Kidney epithelial cell (primary cell): ENCODE data around the gene MUSTN1. TPM values are rescaled to one million over a fixed set of nuclear protein-coding genes. Genes with fewer than 3 reads are reported as not detected.

Experiments used
- DNase-seq: peaks from one replicate; pipeline ENCODE4 v3.0.0-alpha.2; 2010; ENCODE audit warnings: low read depth
- H3K27me3 ChIP-seq: 2 replicates; pipeline ENCODE4 v1.6.0; 2011; ENCODE audit warnings: low read length; ENCODE audit not compliant: control insufficient read depth, insufficient read depth
- H3K36me3 ChIP-seq: 2 replicates; pipeline ENCODE4 v1.5.1; 2011; ENCODE audit warnings: low read length; ENCODE audit not compliant: control insufficient read depth, insufficient read depth
- H3K4me3 ChIP-seq: 2 replicates; pipeline ENCODE4 v1.5.1; 2011; ENCODE audit warnings: low read depth, mild to moderate bottlenecking, control low read depth, low read length
- CTCF ChIP-seq: IDR thresholded peaks from 2 replicates; pipeline ENCODE4 v1.5.1; 2011; ENCODE audit warnings: mild to moderate bottlenecking, moderate library complexity, low read length, control low read depth, inconsistent platforms; ENCODE audit not compliant: insufficient read depth, poor library complexity, severe bottlenecking
- total RNA-seq: library from RNA; depleted of rRNA; stranded (reverse); fragments of >200 nt; gene quantifications from 2 replicates; pipeline ENCODE4 v1.2.3, GENCODE V29; 2015

The MUSTN1 gene
- total RNA-seq, 1 donor from 2014 or later, result not detected

GRCh38 chr3:52836986-52837385 is 2.2 kb upstream of the MUSTN1 start:
- Histone ChIP-seq H3K4me3 (no peak overlapping the region), H3K27me3 (no peaks in the 10 kb centered on the region), H3K36me3 (no peaks in the 10 kb centered on the region)
- DNase-seq, result no peak
- no peak for TF ChIP-seq CTCF

- no peak for DNase-seq
- no peaks in the 10 kb centered on the region for H3K27me3 ChIP-seq
- H3K4me3 ChIP-seq, result no peak overlapping the region
- H3K36me3 ChIP-seq, result no peaks in the 10 kb centered on the region
- no peak for TF ChIP-seq CTCF
Observed at GRCh38 chr3:52836471-52836845, 1.6 kb upstream of the MUSTN1 start.

- H3K36me3 ChIP-seq, result no peaks in the 10 kb centered on the region
Observed at GRCh38 chr3:52835766-52836470, 1.1 kb upstream of the MUSTN1 start.

GRCh38 chr3:52833202-52833601 is 1.6 kb downstream of the MUSTN1 start:
- H3K4me3 ChIP-seq, result no peak overlapping the region
- DNase-seq, result no peak
- H3K27me3 ChIP-seq, result no peaks in the 10 kb centered on the region
- TF ChIP-seq CTCF, result no peak
- H3K36me3 ChIP-seq, result no peaks in the 10 kb centered on the region

More at GRCh38 chr3:52835766-52836470, 1.1 kb upstream of the MUSTN1 start:
- Histone ChIP-seq H3K4me3 (no peak overlapping the region), H3K27me3 (no peaks in the 10 kb centered on the region)
- no peak for DNase-seq
- TF ChIP-seq CTCF, result no peak

- TF ChIP-seq CTCF, result no peak
- Histone ChIP-seq H3K36me3 (no peaks in the 10 kb centered on the region), H3K4me3 (no peak overlapping the region), H3K27me3 (no peaks in the 10 kb centered on the region)
- peak; percentile 41 for DNase-seq
Observed at GRCh38 chr3:52831500-52832301, 3.1 kb downstream of the MUSTN1 start.
